K562 (cell line): ENCODE results near the gene TSR3. TPM values are rescaled to one million over a fixed set of nuclear protein-coding genes. Genes with fewer than 3 reads are reported as not detected.

ENCODE experiments used
- ATAC-seq: fragments of 200-7000 bp; cut with Tn5 transposase; 3 replicates; pipeline ENCODE4 v1.9.1; 2020; ENCODE audit warnings: moderate library complexity
- BruUV-seq: library from RNA; stranded (reverse); fragments of 400-500 nt; replicated peaks from 2 replicates; lab custom pipeline; 2021; lab: Mats Ljungman, UMichigan
- CTCF ChIA-PET: fragments of 300-600 bp; formaldehyde crosslinking; extraction: SDS; loops from one replicate; lab custom pipeline; 2021; ENCODE audit warnings: low intra/inter-chr PET ratio; lab: Yijun Ruan, JAX
- POLR2A ChIA-PET: fragments of 300-600, 350-650 bp; sonication (Branson Sonifier 250); formaldehyde crosslinking; extraction: SDS; loops from one replicate; lab custom pipeline; 2021; ENCODE audit warnings: antibody characterized with exemption, inconsistent platforms; lab: Yijun Ruan, JAX
- DNase-seq, 4 experiments: peaks; one replicate each; pipeline versions ENCODE4 v3.0.0 to v3.0.0-alpha.2; 2011 to 2018; ENCODE audit warnings: low spot score in 3 of 4, mixed read lengths in 3 of 4; ENCODE audit errors: extremely low read depth in 1 of 4
- FAIRE-seq: peaks from 2 replicates; lab custom pipeline; 2011; peaks lifted over from hg19 to GRCh38; lab: Jason Lieb, UNC
- H2AFZ ChIP-seq: 2 replicates; pipeline ENCODE4 v1.6.0; 2011; ENCODE audit warnings: low read depth, low read length, control low read depth, inconsistent platforms
- H3K27ac ChIP-seq: fragments of 200-600 bp; 3 replicates; pipeline ENCODE4 v1.8.0; 2011; ENCODE audit warnings: low read depth, mild to moderate bottlenecking, control low read depth, inconsistent platforms, low read length, moderate library complexity, mixed read lengths; ENCODE audit errors: extremely low read depth
- H3K27me3 ChIP-seq, 2 experiments: fragments of 300-600 bp in 1 of 2; 2 replicates in 1 of 2; 3 replicates in 1 of 2; pipeline versions ENCODE4 v1.6.0 to v1.8.0; 2011; ENCODE audit warnings: inconsistent platforms in 2 of 2, low read length in 2 of 2, mild to moderate bottlenecking in 1 of 2, mixed read lengths in 1 of 2, moderate library complexity in 1 of 2; ENCODE audit not compliant: control insufficient read depth in 2 of 2, insufficient read depth in 2 of 2
- H3K36me3 ChIP-seq: fragments of 300-600 bp; 3 replicates; pipeline ENCODE4 v1.8.0; 2011; ENCODE audit warnings: mild to moderate bottlenecking, low read length, inconsistent platforms; ENCODE audit not compliant: control insufficient read depth, insufficient read depth
- H3K4me1 ChIP-seq, 2 experiments: fragments of 200-600 bp in 1 of 2; replicated peaks in 1 of 2; 2 replicates in 1 of 2; 3 replicates in 1 of 2; pipeline versions ENCODE4 v1.5.1 to v1.8.0; 2011; ENCODE audit warnings: inconsistent platforms in 2 of 2, low read length in 2 of 2, mild to moderate bottlenecking in 1 of 2, mixed read lengths in 1 of 2, moderate library complexity in 1 of 2; ENCODE audit not compliant: control insufficient read depth in 2 of 2, insufficient read depth in 2 of 2
- H3K4me2 ChIP-seq: 2 replicates; pipeline ENCODE4 v1.6.1; 2011; ENCODE audit warnings: low read length, control low read depth, inconsistent platforms, mixed read lengths; ENCODE audit not compliant: insufficient read depth
- H3K4me3 ChIP-seq: fragments of 200-600 bp; sonication (generic), shearing (Covaris generic); 2 replicates; pipeline ENCODE4 v1.5.1; 2016; ENCODE audit warnings: control low read depth, inconsistent platforms
- H3K79me2 ChIP-seq: fragments of 200-600 bp; 3 replicates; pipeline ENCODE4 v1.8.0; 2011; ENCODE audit warnings: low read length, inconsistent platforms; ENCODE audit not compliant: control insufficient read depth, insufficient read depth
- H3K9ac ChIP-seq, 2 experiments: 2 replicates each; pipeline versions ENCODE4 v1.6.0 to v1.6.1; 2011; ENCODE audit warnings: low read depth in 2 of 2, low read length in 2 of 2, control low read depth in 1 of 2, inconsistent platforms in 1 of 2, mild to moderate bottlenecking in 1 of 2, mixed read lengths in 1 of 2; ENCODE audit not compliant: insufficient read depth in 1 of 2
- H3K9me1 ChIP-seq: one replicate; pipeline ENCODE4 v1.6.0; 2011; ENCODE audit warnings: inconsistent platforms, mild to moderate bottlenecking, low read length, moderate library complexity; ENCODE audit not compliant: control insufficient read depth, insufficient read depth
- H3K9me3 ChIP-seq: replicated peaks from 2 replicates; pipeline ENCODE4 v1.5.1; 2011; ENCODE audit warnings: low read depth, low read length, inconsistent platforms; ENCODE audit not compliant: control insufficient read depth, insufficient read depth
- H4K20me1 ChIP-seq: replicated peaks from 2 replicates; pipeline ENCODE4 v1.6.1; 2011; ENCODE audit warnings: low read length, inconsistent platforms, mixed read lengths; ENCODE audit not compliant: control insufficient read depth, insufficient read depth
- CAMTA2 ChIP-seq: fragments of 250-450 bp; sonication (Bioruptor Pico); conservative IDR thresholded peaks from 2 replicates; pipeline ENCODE4 v1.5.1; 2022
- FOXA3 ChIP-seq, 2 experiments: fragments of 450-650 bp in 1 of 2; sonication (generic) in 1 of 2; formaldehyde crosslinking; IDR thresholded peaks in 1 of 2; conservative IDR thresholded peaks in 1 of 2; 2 replicates each; pipeline versions ENCODE4 v1.4.0 to v1.8.0; 2020 to 2022; ENCODE audit warnings: mild to moderate bottlenecking in 2 of 2, missing genetic modification reagents in 1 of 2
- GMEB1 ChIP-seq: fragments of 250-450 bp; sonication (Bioruptor Pico); IDR thresholded peaks from 2 replicates; pipeline ENCODE4 v1.4.0; 2020; ENCODE audit warnings: mild to moderate bottlenecking
- IRF1 ChIP-seq: sonication (generic); formaldehyde crosslinking; IDR thresholded peaks from 2 replicates; pipeline ENCODE4 v1.8.0; 2022; ENCODE audit warnings: missing genetic modification reagents, mild to moderate bottlenecking, borderline replicate concordance
- NRF1 ChIP-seq, 2 experiments: fragments of 450-650 bp; IDR thresholded peaks in 1 of 2; conservative IDR thresholded peaks in 1 of 2; 2 replicates each; pipeline ENCODE4 v1.6.1; 2014; ENCODE audit warnings: mild to moderate bottlenecking in 2 of 2
- SMAD3 ChIP-seq: fragments of 450-650 bp; formaldehyde crosslinking; conservative IDR thresholded peaks from 2 replicates; pipeline ENCODE4 v1.4.0; 2020; ENCODE audit warnings: mild to moderate bottlenecking
- SMC3 ChIP-seq: conservative IDR thresholded peaks from 2 replicates; pipeline ENCODE4 v1.6.1; 2011; ENCODE audit warnings: low read depth, low read length, improper control_type of control experiment; ENCODE audit not compliant: insufficient read depth
- SOX6 ChIP-seq: fragments of 450-650 bp; IDR thresholded peaks from 2 replicates; pipeline ENCODE4 v1.6.1; 2014; ENCODE audit warnings: mild to moderate bottlenecking
- SREBF2 ChIP-seq: sonication (generic); formaldehyde crosslinking; IDR thresholded peaks from 2 replicates; pipeline ENCODE4 v1.4.0; 2020; ENCODE audit warnings: mild to moderate bottlenecking, missing genetic modification reagents
- STAT5B ChIP-seq: fragments of 250-450 bp; sonication (Bioruptor Pico); IDR thresholded peaks from 2 replicates; pipeline ENCODE4 v1.8.0; 2021; ENCODE audit warnings: mild to moderate bottlenecking, inconsistent platforms
- TBL1XR1 ChIP-seq, 2 experiments: IDR thresholded peaks; 2 replicates each; pipeline ENCODE4 v1.6.1; 2012; ENCODE audit warnings: improper control_type of control experiment in 2 of 2, low read length in 2 of 2, mild to moderate bottlenecking in 1 of 2
- TCF15 ChIP-seq: fragments of 250-450 bp; sonication (Bioruptor Pico); IDR thresholded peaks from 2 replicates; pipeline ENCODE4 v1.8.0; 2022; ENCODE audit warnings: moderate library complexity, mild to moderate bottlenecking, inconsistent platforms
- ZNF384 ChIP-seq: IDR thresholded peaks from 2 replicates; pipeline ENCODE4 v1.6.1; 2012; ENCODE audit warnings: low read depth, low read length, improper control_type of control experiment
- WGBS: fragments of 100-300 bp; shearing (Covaris generic); methylation state at CpG from one replicate; pipeline ENCODE4 v1.1.6; 2016; ENCODE audit warnings: low coverage, mixed read lengths; ENCODE audit not compliant: insufficient coverage; ENCODE audit errors: missing lambda C conversion rate; 5-methylcytosine and 5-hydroxymethylcytosine counted together
- in situ Hi-C: fragments of 300-500 bp; cut with MboI; formaldehyde crosslinking; loops from 4 replicates; pipeline ENCODE4 v1.15.0; 2018; ENCODE audit warnings: inconsistent platforms, mixed read lengths
- intact Hi-C: fragments of 100-400 bp; cut with micrococcal nuclease; formaldehyde crosslinking; loops from 2 replicates; pipeline ENCODE4 v1.14.2; 2022
- polyA plus RNA-seq, 8 experiments: library from polyadenylated mRNA; depleted of rRNA in 4 of 8; stranded (reverse) in 5 of 8; unstranded in 3 of 8; fragments of >200 nt; fragmentation: Nextera tagmentation in 2 of 8; fragmentation: Illumina TruSeq in 1 of 8; extraction: Ambion mirVana in 2 of 8; extraction: Trizol in 1 of 8; gene quantifications; 2 replicates each; pipeline versions ENCODE4 v1.2.1 to v1.2.3, GENCODE V29; 2011 to 2014; ENCODE audit warnings: inconsistent platforms in 1 of 8, missing spikeins in 1 of 8
- total RNA-seq, 7 experiments: library from RNA; depleted of rRNA in 6 of 7; stranded (reverse); fragments of >200 nt in 6 of 7; fragmentation: Illumina TruSeq in 2 of 7; extraction: Trizol in 2 of 7; gene quantifications; 2 replicates each; pipeline versions ENCODE4 v1.2.1 to v1.2.3, GENCODE V29; 2011 to 2021; ENCODE audit warnings: low replicate concordance in 1 of 7

Gene TSR3
- total and polyA plus RNA-seq, 9 of the 15 experiments (the other 6 are each of a cell fraction or from before 2014, with no cell fraction given), result 1.5 to 74.8 (median 16.5) TPM

- intact Hi-C loops, result no loop called here
- no peaks in the 10 kb centered on the region for H3K9me1 ChIP-seq
- TF ChIP-seq IRF1 (no peak), SOX6 (no peak), CAMTA2 (CRISPR knock-in tag) (no peak), SMC3 (no peak), SMAD3 (no peak), FOXA3 (CRISPR knock-in tag; conservative IDR thresholded peaks at IDR 0.05 in 1 of 2, IDR thresholded peaks at IDR 0.05 in 1 of 2) (no peak), TBL1XR1 (IDR thresholded peaks at IDR 0.05; ENCODE audit: low read length in 2 of 2) (no peak), ZNF384 (no peak), SREBF2 (no peak), TCF15 (CRISPR knock-in tag) (no peak), GMEB1 (CRISPR knock-in tag) (no peak), STAT5B (CRISPR knock-in tag) (no peak), NRF1 (conservative IDR thresholded peaks at IDR 0.05 in 1 of 2, IDR thresholded peaks at IDR 0.05 in 1 of 2) (no peak)
- peak overlapping the region in 1 of 2 experiments; percentile 74; a peak in 1 of 4 replicates for H3K9ac ChIP-seq
- H3K27me3 ChIP-seq, result no peaks in the 10 kb centered on the region
- in situ Hi-C loops, result no loop called here
- H3K9me3 ChIP-seq, result no peaks in the 10 kb centered on the region
- H3K4me2 ChIP-seq, result no peak overlapping the region
- DNase-seq (no peak), FAIRE-seq (no peak), ATAC-seq (no peak)
- H3K4me3 ChIP-seq, result no peak overlapping the region
- BruUV-seq, result no TSS peak
- H3K79me2 ChIP-seq, result peaks cover 8% of the 10 kb centered on the region
- POLR2A ChIA-PET, result interaction anchor here (0.7 to 1.0 kb wide), 3 partner anchors 8 to 227 kb away, joined by 3 to 4 read pairs (median 4); no protein-coding TSS in a partner anchor
- H4K20me1 ChIP-seq, result peaks cover 2% of the 10 kb centered on the region; the same call in 1 of the 2 replicates
- H2AFZ ChIP-seq, result no peak overlapping the region
- 65% methylated on average over 18 of the region's 18 CpGs for WGBS
- H3K27ac ChIP-seq, result no peak overlapping the region
- CTCF ChIA-PET, result no interaction called here
- peaks cover 7 to 56% of the 10 kb centered on the region in 2 experiments; a peak in 4 of 5 replicates for H3K4me1 ChIP-seq
- no peaks in the 10 kb centered on the region; the same call in 2 of the 3 replicates for H3K36me3 ChIP-seq
Observed at GRCh38 chr16:1383556-1383955, 31.9 kb upstream of the TSR3 start.
